GM12865 (cell line): Measurements from ENCODE around the gene HS3ST4.

ENCODE experiments used
- DNase-seq: peaks from one replicate; pipeline ENCODE4 v3.0.0; 2010; ENCODE audit warnings: low read depth
- H3K4me3 ChIP-seq: 2 replicates; pipeline ENCODE4 v1.5.1; 2011; ENCODE audit warnings: mild to moderate bottlenecking, low read depth, low read length, control low read depth
- CTCF ChIP-seq: IDR thresholded peaks from 2 replicates; pipeline ENCODE4 v1.5.1; 2011; ENCODE audit warnings: low read length, control low read depth, low read depth, inconsistent platforms; ENCODE audit not compliant: insufficient read depth; ENCODE audit errors: missing control alignments

HS3ST4 gene

GRCh38 chr16:26149364-26150190 is 457.8 kb downstream of the HS3ST4 start:
- DNase-seq = no peak
- no peak for TF ChIP-seq CTCF
- H3K4me3 ChIP-seq = no peak overlapping the region

- TF ChIP-seq CTCF = no peak
- DNase-seq = no peak
Measured at GRCh38 chr16:26155221-26155620, 463.5 kb downstream of the HS3ST4 start.

GRCh38 chr16:26157319-26157718 is 465.6 kb downstream of the HS3ST4 start:
- no peak for TF ChIP-seq CTCF
- no peak for DNase-seq
- no peak overlapping the region for H3K4me3 ChIP-seq

More at GRCh38 chr16:26155221-26155620, 463.5 kb downstream of the HS3ST4 start:
- no peak overlapping the region for H3K4me3 ChIP-seq

GRCh38 chr16:26158142-26158759 is 466.5 kb downstream of the HS3ST4 start:
- no peak overlapping the region for H3K4me3 ChIP-seq
- no peak for TF ChIP-seq CTCF
- DNase-seq = no peak

GRCh38 chr16:26161461-26162180 is 469.9 kb downstream of the HS3ST4 start:
- no peak for DNase-seq
- TF ChIP-seq CTCF = no peak
- H3K4me3 ChIP-seq = no peak overlapping the region

- TF ChIP-seq CTCF = no peak
- H3K4me3 ChIP-seq = no peak overlapping the region
- DNase-seq = no peak
Measured at GRCh38 chr16:26169473-26169872, 477.7 kb downstream of the HS3ST4 start.
